Adipocyte (in vitro differentiated cells): ENCODE results near the gene ATP8A2.

Experiments
- DNase-seq: peaks from one replicate; pipeline ENCODE4 v3.0.0-alpha.2; 2015; ENCODE audit warnings: low read depth
- H3K27me3 ChIP-seq: replicated peaks from 2 replicates; pipeline ENCODE4 v1.7.0; 2013; ENCODE audit warnings: mild to moderate bottlenecking, low read length, moderate library complexity; ENCODE audit not compliant: control insufficient read depth, insufficient read depth
- H3K36me3 ChIP-seq: 2 replicates; pipeline ENCODE4 v1.7.0; 2013; ENCODE audit warnings: low read length, mild to moderate bottlenecking, moderate library complexity; ENCODE audit not compliant: control insufficient read depth, insufficient read depth, severe bottlenecking
- H3K4me1 ChIP-seq: 2 replicates; pipeline ENCODE4 v1.7.0; 2013; ENCODE audit warnings: mild to moderate bottlenecking, low read length, moderate library complexity; ENCODE audit not compliant: control insufficient read depth, insufficient read depth
- H3K4me3 ChIP-seq: 2 replicates; pipeline ENCODE4 v1.7.0; 2013; ENCODE audit warnings: mild to moderate bottlenecking, low read length, moderate library complexity
- H3K9ac ChIP-seq: 2 replicates; pipeline ENCODE4 v1.7.0; 2013; ENCODE audit warnings: mild to moderate bottlenecking, low read length, moderate library complexity
- H3K9me3 ChIP-seq: 2 replicates; pipeline ENCODE4 v1.7.0; 2013; ENCODE audit warnings: mild to moderate bottlenecking, low read length, moderate library complexity; ENCODE audit not compliant: control insufficient read depth

The ATP8A2 gene

GRCh38 chr13:25908366-25908765 lies 536.6 kb downstream of the ATP8A2 start:
- peaks cover 12% of the 10 kb centered on the region for H3K27me3 ChIP-seq
- H3K9me3 ChIP-seq, result no peaks in the 10 kb centered on the region
- H3K9ac ChIP-seq, result no peak overlapping the region
- no peaks in the 10 kb centered on the region for H3K4me1 ChIP-seq
- H3K36me3 ChIP-seq, result no peaks in the 10 kb centered on the region
- no peak overlapping the region for H3K4me3 ChIP-seq
- no peak for DNase-seq

GRCh38 chr13:25910243-25910642 lies 538.5 kb downstream of the ATP8A2 start:
- no peaks in the 10 kb centered on the region for H3K4me1 ChIP-seq
- no peaks in the 10 kb centered on the region for H3K36me3 ChIP-seq
- H3K27me3 ChIP-seq, result peaks cover 28% of the 10 kb centered on the region
- DNase-seq, result no peak
- H3K9me3 ChIP-seq, result no peaks in the 10 kb centered on the region
- H3K4me3 ChIP-seq, result no peak overlapping the region
- no peak overlapping the region for H3K9ac ChIP-seq

- Histone ChIP-seq H3K4me3 (no peak overlapping the region), H3K9ac (no peak overlapping the region), H3K4me1 (no peaks in the 10 kb centered on the region), H3K36me3 (no peaks in the 10 kb centered on the region), H3K9me3 (no peaks in the 10 kb centered on the region), H3K27me3 (peaks cover 32% of the 10 kb centered on the region)
- no peak for DNase-seq
Measured at GRCh38 chr13:25910991-25911419, 539.2 kb downstream of the ATP8A2 start.

- Histone ChIP-seq H3K36me3 (no peaks in the 10 kb centered on the region), H3K9me3 (no peaks in the 10 kb centered on the region), H3K4me1 (no peaks in the 10 kb centered on the region)
Measured at GRCh38 chr13:25912961-25913360, 541.2 kb downstream of the ATP8A2 start.

GRCh38 chr13:25915840-25916518 lies 544.2 kb downstream of the ATP8A2 start:
- peaks cover 45% of the 10 kb centered on the region for H3K27me3 ChIP-seq
- no peak for DNase-seq
- no peak overlapping the region for H3K9ac ChIP-seq

More at GRCh38 chr13:25912961-25913360, 541.2 kb downstream of the ATP8A2 start:
- Histone ChIP-seq H3K4me3 (no peak overlapping the region), H3K9ac (no peak overlapping the region), H3K27me3 (peaks cover 42% of the 10 kb centered on the region)
- no peak for DNase-seq

GRCh38 chr13:25920277-25920676 lies 548.5 kb downstream of the ATP8A2 start:
- H3K27me3 ChIP-seq, result peaks cover 35% of the 10 kb centered on the region
- no peaks in the 10 kb centered on the region for H3K36me3 ChIP-seq
- H3K4me1 ChIP-seq, result no peaks in the 10 kb centered on the region
- DNase-seq, result no peak
- no peak overlapping the region for H3K4me3 ChIP-seq
- no peaks in the 10 kb centered on the region for H3K9me3 ChIP-seq
- no peak overlapping the region for H3K9ac ChIP-seq

More at GRCh38 chr13:25915840-25916518, 544.2 kb downstream of the ATP8A2 start:
- H3K36me3 ChIP-seq, result no peaks in the 10 kb centered on the region
- H3K4me3 ChIP-seq, result no peak overlapping the region
- no peaks in the 10 kb centered on the region for H3K9me3 ChIP-seq
- no peaks in the 10 kb centered on the region for H3K4me1 ChIP-seq

- no peak for DNase-seq
- no peaks in the 10 kb centered on the region for H3K9me3 ChIP-seq
- no peak overlapping the region for H3K4me3 ChIP-seq
- no peaks in the 10 kb centered on the region for H3K4me1 ChIP-seq
- no peak overlapping the region for H3K9ac ChIP-seq
- no peaks in the 10 kb centered on the region for H3K36me3 ChIP-seq
- peaks cover 29% of the 10 kb centered on the region for H3K27me3 ChIP-seq
Measured at GRCh38 chr13:25920931-25921330, 549.2 kb downstream of the ATP8A2 start.

GRCh38 chr13:25922376-25922775 lies 550.6 kb downstream of the ATP8A2 start:
- Histone ChIP-seq H3K4me3 (no peak overlapping the region), H3K27me3 (peaks cover 15% of the 10 kb centered on the region), H3K9ac (no peak overlapping the region), H3K9me3 (no peaks in the 10 kb centered on the region), H3K36me3 (no peaks in the 10 kb centered on the region), H3K4me1 (no peaks in the 10 kb centered on the region)
- DNase-seq, result no peak

GRCh38 chr13:25923217-25924085 lies 551.7 kb downstream of the ATP8A2 start:
- H3K9me3 ChIP-seq, result no peaks in the 10 kb centered on the region
- peak; percentile 31 for DNase-seq
- no peak overlapping the region for H3K4me3 ChIP-seq
- H3K9ac ChIP-seq, result no peak overlapping the region
- no peaks in the 10 kb centered on the region for H3K4me1 ChIP-seq
- H3K36me3 ChIP-seq, result no peaks in the 10 kb centered on the region
- peaks cover 23% of the 10 kb centered on the region for H3K27me3 ChIP-seq

- DNase-seq, result no peak
- Histone ChIP-seq H3K27me3 (peaks cover 28% of the 10 kb centered on the region), H3K9ac (no peak overlapping the region), H3K4me1 (no peaks in the 10 kb centered on the region), H3K36me3 (no peaks in the 10 kb centered on the region), H3K4me3 (no peak overlapping the region), H3K9me3 (no peaks in the 10 kb centered on the region)
Measured at GRCh38 chr13:25927363-25927762, 555.6 kb downstream of the ATP8A2 start.

GRCh38 chr13:25927932-25928331 lies 556.2 kb downstream of the ATP8A2 start:
- Histone ChIP-seq H3K36me3 (no peaks in the 10 kb centered on the region), H3K9me3 (no peaks in the 10 kb centered on the region), H3K9ac (no peak overlapping the region), H3K4me1 (no peaks in the 10 kb centered on the region), H3K27me3 (peaks cover 26% of the 10 kb centered on the region), H3K4me3 (no peak overlapping the region)
- DNase-seq, result peak; percentile 21
